Loucy (cell line): ENCODE measurements around the gene NOXA1.

ENCODE experiments used
- H2AFZ ChIP-seq: fragments of 200-600 bp; sonication (generic); 2 replicates; pipeline ENCODE4 v1.6.0; 2016; ENCODE audit warnings: antibody characterized with exemption, mild to moderate bottlenecking, low read length, moderate library complexity
- H3F3A ChIP-seq: fragments of 200-600 bp; 2 replicates; pipeline ENCODE4 v1.6.0; 2016; ENCODE audit warnings: antibody characterized with exemption, low read depth, mild to moderate bottlenecking
- H3K27me3 ChIP-seq: fragments of 200-600 bp; sonication (generic); 2 replicates; pipeline ENCODE4 v1.6.1; 2014; ENCODE audit warnings: low read length, mild to moderate bottlenecking; ENCODE audit not compliant: insufficient read depth, poor library complexity, severe bottlenecking
- H3K36me3 ChIP-seq: fragments of 200-600 bp; sonication (generic); 2 replicates; pipeline ENCODE4 v1.6.1; 2016; ENCODE audit warnings: low read length; ENCODE audit not compliant: insufficient read depth
- H3K4me1 ChIP-seq: fragments of 200-600 bp; sonication (generic); 2 replicates; pipeline ENCODE4 v1.5.1; 2014; ENCODE audit warnings: low read length, mild to moderate bottlenecking; ENCODE audit not compliant: insufficient read depth, poor library complexity, severe bottlenecking
- H3K4me2 ChIP-seq: fragments of 200-600 bp; sonication (generic); 2 replicates; pipeline ENCODE4 v1.6.0; 2014; ENCODE audit warnings: antibody characterized with exemption, low read length, low read depth, mild to moderate bottlenecking; ENCODE audit not compliant: poor library complexity, severe bottlenecking
- H3K4me3 ChIP-seq: fragments of 200-600 bp; sonication (generic); 2 replicates; pipeline ENCODE4 v1.5.1; 2014; ENCODE audit warnings: low read length, mild to moderate bottlenecking, mixed read lengths; ENCODE audit not compliant: poor library complexity, severe bottlenecking
- H3K79me2 ChIP-seq: fragments of 200-600 bp; sonication (generic); 2 replicates; pipeline ENCODE4 v1.6.1; 2014; ENCODE audit warnings: low read length; ENCODE audit not compliant: insufficient read depth
- H3K9ac ChIP-seq: fragments of 200-600 bp; sonication (generic); 2 replicates; pipeline ENCODE4 v1.6.0; 2014; ENCODE audit warnings: mild to moderate bottlenecking, low read depth, low read length, moderate library complexity; ENCODE audit not compliant: poor library complexity, severe bottlenecking
- H3K9me2 ChIP-seq: fragments of 200-600 bp; sonication (generic); replicated peaks from 2 replicates; pipeline ENCODE4 v1.6.1; 2016; ENCODE audit warnings: low read depth, low read length, mixed read lengths
- H3K9me3 ChIP-seq: fragments of 200-600 bp; sonication (generic); 2 replicates; pipeline ENCODE4 v1.6.1; 2014; ENCODE audit warnings: mild to moderate bottlenecking, antibody characterized with exemption, low read length, low read depth; ENCODE audit not compliant: insufficient read depth
- H4K20me1 ChIP-seq: fragments of 200-600 bp; sonication (generic); 2 replicates; pipeline ENCODE4 v1.6.0; 2014; ENCODE audit warnings: antibody characterized with exemption, low read length, mild to moderate bottlenecking; ENCODE audit not compliant: insufficient read depth, poor library complexity, severe bottlenecking
- CTCF ChIP-seq: fragments of 200-600 bp; sonication (generic); conservative IDR thresholded peaks from 2 replicates; pipeline ENCODE4 v1.5.1; 2014; ENCODE audit warnings: mild to moderate bottlenecking, antibody characterized with exemption, low read length
- EZH2phosphoT487 ChIP-seq: fragments of 200-600 bp; IDR thresholded peaks from 2 replicates; pipeline ENCODE4 v1.6.1; 2018; ENCODE audit warnings: antibody characterized with exemption, mild to moderate bottlenecking, moderate library complexity, borderline replicate concordance

The NOXA1 gene

GRCh38 chr9:137447722-137448601 is 24.8 kb downstream of the NOXA1 start:
- no peaks in the 10 kb centered on the region for H3F3A ChIP-seq
- H3K9ac ChIP-seq: no peak overlapping the region
- no peaks in the 10 kb centered on the region for H3K9me2 ChIP-seq
- no peaks in the 10 kb centered on the region for H4K20me1 ChIP-seq
- no peak overlapping the region for H2AFZ ChIP-seq
- no peaks in the 10 kb centered on the region for H3K36me3 ChIP-seq
- peaks cover 12% of the 10 kb centered on the region for H3K4me1 ChIP-seq
- H3K4me2 ChIP-seq: no peak overlapping the region
- H3K4me3 ChIP-seq: no peak overlapping the region
- no peaks in the 10 kb centered on the region for H3K9me3 ChIP-seq
- no peaks in the 10 kb centered on the region for H3K27me3 ChIP-seq
- TF ChIP-seq CTCF: no peak
- TF ChIP-seq EZH2phosphoT487: no peak
- no peaks in the 10 kb centered on the region for H3K79me2 ChIP-seq

GRCh38 chr9:137448602-137448962 is 25.4 kb downstream of the NOXA1 start:
- no peaks in the 10 kb centered on the region for H3F3A ChIP-seq
- H3K9me2 ChIP-seq: no peaks in the 10 kb centered on the region
- no peaks in the 10 kb centered on the region for H4K20me1 ChIP-seq
- no peak overlapping the region for H2AFZ ChIP-seq
- no peaks in the 10 kb centered on the region for H3K79me2 ChIP-seq
- H3K4me1 ChIP-seq: peaks cover 12% of the 10 kb centered on the region
- no peaks in the 10 kb centered on the region for H3K27me3 ChIP-seq
- H3K4me3 ChIP-seq: no peak overlapping the region
- no peak for TF ChIP-seq CTCF
- no peak for TF ChIP-seq EZH2phosphoT487
- H3K9me3 ChIP-seq: no peaks in the 10 kb centered on the region
- no peaks in the 10 kb centered on the region for H3K36me3 ChIP-seq
- H3K9ac ChIP-seq: no peak overlapping the region
- H3K4me2 ChIP-seq: no peak overlapping the region

GRCh38 chr9:137449081-137449844 is 26.1 kb downstream of the NOXA1 start:
- H3K4me2 ChIP-seq: no peak overlapping the region

More at GRCh38 chr9:137449081-137449844, 26.1 kb downstream of the NOXA1 start:
- no peaks in the 10 kb centered on the region for H3K9me2 ChIP-seq
- no peak overlapping the region for H3K9ac ChIP-seq
- H4K20me1 ChIP-seq: no peaks in the 10 kb centered on the region
- H3K27me3 ChIP-seq: no peaks in the 10 kb centered on the region
- H3K9me3 ChIP-seq: no peaks in the 10 kb centered on the region
- H3K4me1 ChIP-seq: peaks cover 12% of the 10 kb centered on the region
- no peaks in the 10 kb centered on the region for H3K36me3 ChIP-seq
- H3F3A ChIP-seq: no peaks in the 10 kb centered on the region
- no peak overlapping the region for H3K4me3 ChIP-seq
- no peaks in the 10 kb centered on the region for H3K79me2 ChIP-seq
- no peak overlapping the region for H2AFZ ChIP-seq
- TF ChIP-seq EZH2phosphoT487: no peak
- TF ChIP-seq CTCF: no peak
